Esophagus squamous epithelium (tissue), 4 donors: ENCODE measurements around the gene TNFSF10.

Source experiments
- POLR2A ChIP-seq, 4 donors: fragments of 450-650 bp; IDR thresholded peaks; one replicate each; pipeline ENCODE4 v1.6.1; 2017; ENCODE audit warnings: antibody characterized with exemption in 4 of 4, mild to moderate bottlenecking in 4 of 4, moderate library complexity in 3 of 4
- TF ChIP-seq, protein P1 (sequence below), 6 experiments: fragments of 450-650 bp in 4 of 6; fragments of 200-600 bp in 2 of 6; sonication (generic) in 2 of 6; IDR thresholded peaks; one replicate each; pipeline ENCODE4 v1.5.1; 2016 to 2019; ENCODE audit warnings: antibody characterized with exemption in 6 of 6, mild to moderate bottlenecking in 4 of 6, moderate library complexity in 4 of 6

GRCh38 chr3:172561897-172562640 is 38.8 kb upstream of the TNFSF10 start:
- TF ChIP-seq, protein P1, sequence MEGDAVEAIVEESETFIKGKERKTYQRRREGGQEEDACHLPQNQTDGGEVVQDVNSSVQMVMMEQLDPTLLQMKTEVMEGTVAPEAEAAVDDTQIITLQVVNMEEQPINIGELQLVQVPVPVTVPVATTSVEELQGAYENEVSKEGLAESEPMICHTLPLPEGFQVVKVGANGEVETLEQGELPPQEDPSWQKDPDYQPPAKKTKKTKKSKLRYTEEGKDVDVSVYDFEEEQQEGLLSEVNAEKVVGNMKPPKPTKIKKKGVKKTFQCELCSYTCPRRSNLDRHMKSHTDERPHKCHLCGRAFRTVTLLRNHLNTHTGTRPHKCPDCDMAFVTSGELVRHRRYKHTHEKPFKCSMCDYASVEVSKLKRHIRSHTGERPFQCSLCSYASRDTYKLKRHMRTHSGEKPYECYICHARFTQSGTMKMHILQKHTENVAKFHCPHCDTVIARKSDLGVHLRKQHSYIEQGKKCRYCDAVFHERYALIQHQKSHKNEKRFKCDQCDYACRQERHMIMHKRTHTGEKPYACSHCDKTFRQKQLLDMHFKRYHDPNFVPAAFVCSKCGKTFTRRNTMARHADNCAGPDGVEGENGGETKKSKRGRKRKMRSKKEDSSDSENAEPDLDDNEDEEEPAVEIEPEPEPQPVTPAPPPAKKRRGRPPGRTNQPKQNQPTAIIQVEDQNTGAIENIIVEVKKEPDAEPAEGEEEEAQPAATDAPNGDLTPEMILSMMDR (IDR thresholded peaks at IDR 0.05): no peak
- no peak for TF ChIP-seq POLR2A (IDR thresholded peaks at IDR 0.05)
